ENCODE data around the gene MIS18A. TPM values are rescaled to one million over a fixed set of nuclear protein-coding genes. Genes with fewer than 3 reads are reported as not detected.
A peak's percentile ranks its signal among the peaks of the same experiment; 100 is the strongest.

MIS18A gene
- total RNA-seq, 6 experiments from 2014 or later, result 1.2 to 5.1 (median 2.4) TPM

GRCh38 chr21:32322103-32322502 is 43.3 kb upstream of the MIS18A start:
- 86% methylated on average over 8 of the region's 12 CpGs for WGBS (ENCODE audit: insufficient coverage, low coverage, low lambda C conversion rate, missing lambda C conversion rate)
- no peak for TF ChIP-seq POLR2A (IDR thresholded peaks at IDR 0.05)
- TF ChIP-seq CTCF (IDR thresholded peaks at IDR 0.05), result no peak
- H3K4me3 ChIP-seq, result no peak overlapping the region
- peaks cover 0 to 94% (median 32%) of the 10 kb centered on the region in 4 donors for H3K36me3 ChIP-seq
- peak in 1 of 3 donors; percentile 4 for DNase-seq
- H3K4me1 ChIP-seq, result no peaks in the 10 kb centered on the region
- no peaks in the 10 kb centered on the region for H3K9me3 ChIP-seq
- ATAC-seq, result no peak
- H3K27ac ChIP-seq, result no peak overlapping the region
- intact Hi-C loops (cut with DNase I), result no loop called here
- H3K27me3 ChIP-seq, result no peaks in the 10 kb centered on the region

GRCh38 chr21:32321480-32321879 is 42.6 kb upstream of the MIS18A start:
- intact Hi-C loops (cut with DNase I), result no loop called here
- no peak for TF ChIP-seq CTCF (IDR thresholded peaks at IDR 0.05)
- no peak for TF ChIP-seq POLR2A (IDR thresholded peaks at IDR 0.05)
- Histone ChIP-seq H3K9me3 (no peaks in the 10 kb centered on the region), H3K4me3 (no peak overlapping the region), H3K36me3 (peaks cover 0 to 94% (median 35%) of the 10 kb centered on the region in 4 donors), H3K4me1 (no peaks in the 10 kb centered on the region), H3K27ac (no peak overlapping the region), H3K27me3 (no peaks in the 10 kb centered on the region)
- ATAC-seq (no peak), DNase-seq (peak in 1 of 3 donors; percentile 28)
- 91% methylated on average over 9 of the region's 13 CpGs for WGBS (ENCODE audit: insufficient coverage, low coverage, low lambda C conversion rate, missing lambda C conversion rate)

GRCh38 chr21:32320726-32321125 is 41.9 kb upstream of the MIS18A start:
- no peak overlapping the region for H3K27ac ChIP-seq
- DNase-seq (peak in 1 of 3 donors; percentile 26), ATAC-seq (no peak)
- H3K36me3 ChIP-seq, result peaks cover 0 to 95% (median 39%) of the 10 kb centered on the region in 4 donors
- H3K27me3 ChIP-seq, result no peaks in the 10 kb centered on the region
- H3K4me3 ChIP-seq, result no peak overlapping the region
- intact Hi-C loops (cut with DNase I), result no loop called here
- 91% methylated on average over 4 of the region's 13 CpGs for WGBS (ENCODE audit: insufficient coverage, low coverage, low lambda C conversion rate, missing lambda C conversion rate)
- no peaks in the 10 kb centered on the region for H3K4me1 ChIP-seq
- no peaks in the 10 kb centered on the region for H3K9me3 ChIP-seq
- TF ChIP-seq CTCF (IDR thresholded peaks at IDR 0.05) (no peak), POLR2A (IDR thresholded peaks at IDR 0.05) (no peak)

- WGBS (ENCODE audit: insufficient coverage, low coverage, low lambda C conversion rate, missing lambda C conversion rate), result 90% methylated on average over 6 of the region's 6 CpGs
- H3K27me3 ChIP-seq, result no peaks in the 10 kb centered on the region
- no peak overlapping the region for H3K4me3 ChIP-seq
- ATAC-seq, result no peak
- DNase-seq, result peak in 1 of 3 donors; percentile 23
- no peaks in the 10 kb centered on the region for H3K4me1 ChIP-seq
- no peak for TF ChIP-seq POLR2A (IDR thresholded peaks at IDR 0.05)
- TF ChIP-seq CTCF (IDR thresholded peaks at IDR 0.05), result no peak
- intact Hi-C loops (cut with DNase I), result no loop called here
- no peak overlapping the region for H3K27ac ChIP-seq
- no peaks in the 10 kb centered on the region for H3K9me3 ChIP-seq
- H3K36me3 ChIP-seq, result peaks cover 0 to 97% (median 36%) of the 10 kb centered on the region in 4 donors
Measured at GRCh38 chr21:32320059-32320458, 41.2 kb upstream of the MIS18A start.

- no peak overlapping the region for H3K4me3 ChIP-seq
- H3K9me3 ChIP-seq, result no peaks in the 10 kb centered on the region
- TF ChIP-seq POLR2A (IDR thresholded peaks at IDR 0.05), result no peak
- no peak for TF ChIP-seq CTCF (IDR thresholded peaks at IDR 0.05)
- H3K27me3 ChIP-seq, result no peaks in the 10 kb centered on the region
- WGBS (ENCODE audit: insufficient coverage, low coverage, low lambda C conversion rate, missing lambda C conversion rate), result no CpG with 5 or more reads among the region's 7 CpGs
- intact Hi-C loops (cut with DNase I), result no loop called here
- H3K4me1 ChIP-seq, result no peaks in the 10 kb centered on the region
- DNase-seq, result peak in 1 of 3 donors; percentile 31
- ATAC-seq, result no peak
- no peak overlapping the region for H3K27ac ChIP-seq
- peaks cover 0 to 96% (median 36%) of the 10 kb centered on the region in 4 donors for H3K36me3 ChIP-seq
Measured at GRCh38 chr21:32319012-32319411, 40.2 kb upstream of the MIS18A start.
